IPS-NIHi7 (cell line): ENCODE data around the gene PTGER2.

Experiments
- DNase-seq: peaks from one replicate; pipeline ENCODE4 v3.0.0; 2012; ENCODE audit warnings: mixed read lengths; ENCODE audit errors: extremely low spot score

The PTGER2 gene

DNA sequence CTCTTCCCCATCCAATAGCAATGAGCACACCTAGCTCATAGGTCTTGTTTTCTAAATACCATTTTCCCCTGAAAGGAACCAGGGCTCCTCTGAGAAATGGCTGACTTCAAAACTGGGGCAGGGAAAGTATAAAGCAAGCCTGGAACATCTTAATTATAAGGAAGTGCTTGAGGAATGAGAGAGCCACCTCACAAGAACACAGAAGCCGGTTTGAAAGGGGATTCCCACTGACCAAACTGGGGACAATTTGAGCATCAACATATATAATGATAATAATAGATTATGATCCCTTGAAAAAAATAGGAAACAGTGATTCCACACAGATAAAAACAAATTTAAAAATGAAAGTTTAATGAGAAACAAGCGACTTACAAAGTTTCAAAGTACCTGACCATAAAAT lies 22.1 kb downstream of the PTGER2 start:
- DNase-seq = no peak

DNA sequence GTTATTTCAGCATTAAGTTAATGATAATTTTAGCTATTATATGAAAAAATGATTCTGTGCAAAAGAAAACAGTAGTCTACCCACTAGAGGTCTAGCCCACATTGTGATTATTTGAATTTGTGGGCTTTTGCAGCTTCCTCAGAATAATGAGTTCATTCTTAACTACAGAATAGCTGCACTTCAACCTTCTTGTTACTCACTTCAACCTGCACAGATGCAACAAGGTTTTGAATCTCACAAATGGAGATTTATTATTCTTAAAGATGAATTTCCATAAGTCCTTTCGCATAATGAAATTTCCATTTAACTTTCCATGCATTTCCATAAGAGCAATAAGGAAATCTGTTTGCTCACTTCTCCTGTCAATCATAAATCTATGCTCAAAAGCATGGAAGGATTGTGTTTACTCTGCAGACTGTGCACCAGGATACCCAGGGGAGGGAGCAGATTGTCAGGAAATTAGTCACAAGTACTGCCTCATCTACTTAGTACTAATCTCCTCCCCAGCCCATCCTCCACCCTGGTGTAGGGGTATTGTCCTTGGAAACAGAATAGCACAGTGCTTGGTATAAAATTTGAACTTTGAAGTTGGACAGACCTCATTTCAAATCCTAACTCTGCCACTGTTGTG lies 24.1 kb downstream of the PTGER2 start:
- no peak for DNase-seq

DNA sequence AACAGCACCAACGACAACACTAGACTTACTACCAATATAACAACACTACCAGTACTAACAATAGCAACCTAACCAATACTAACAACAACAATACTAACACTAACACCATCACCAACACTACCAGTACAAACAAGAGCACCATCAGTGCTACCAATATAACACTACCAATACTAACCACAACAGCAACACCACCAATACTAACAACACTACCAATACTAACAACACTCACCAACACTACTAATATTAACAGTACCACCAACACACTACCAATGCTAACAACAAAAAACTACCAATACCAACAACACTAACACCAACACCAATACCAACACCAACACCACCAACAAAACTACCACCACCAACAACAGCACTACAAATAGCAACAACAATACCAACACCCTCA lies 25.1 kb downstream of the PTGER2 start:
- no peak for DNase-seq

DNA sequence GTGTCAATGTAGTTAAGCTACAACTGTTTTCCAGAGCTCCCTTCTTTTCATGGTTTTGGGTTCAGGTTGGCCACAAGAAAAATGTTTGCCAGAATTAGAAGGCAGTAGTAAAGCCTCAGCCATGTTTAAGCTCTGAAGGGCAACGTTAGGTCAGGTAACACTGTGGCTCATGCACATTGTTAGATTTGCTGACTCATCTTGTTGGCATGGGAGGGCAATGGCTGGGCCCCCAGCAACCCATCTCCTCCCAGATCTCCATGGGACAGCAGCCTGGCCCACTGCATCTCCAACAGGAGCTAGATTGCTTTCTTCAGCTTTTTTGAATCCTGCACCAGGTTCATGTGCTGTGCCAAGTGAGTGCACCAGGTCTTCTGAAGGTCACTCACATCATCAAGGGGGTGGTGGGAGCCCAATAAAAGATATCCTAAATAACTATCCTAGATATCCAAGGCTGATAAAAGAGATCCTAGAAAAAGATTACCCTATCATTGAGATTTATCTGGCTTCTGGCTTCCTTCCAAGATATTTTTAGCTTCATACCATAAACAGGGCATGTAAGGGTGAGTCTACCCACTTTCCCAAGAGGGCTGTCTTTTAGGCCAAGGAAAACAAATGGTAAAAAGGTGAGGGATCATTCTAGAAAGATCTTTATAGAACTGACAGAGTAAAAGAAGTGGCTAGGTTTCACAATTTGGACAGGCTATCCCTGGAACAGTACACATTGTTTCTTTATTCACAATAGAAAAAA lies 28.9 kb downstream of the PTGER2 start:
- no peak for DNase-seq

DNA sequence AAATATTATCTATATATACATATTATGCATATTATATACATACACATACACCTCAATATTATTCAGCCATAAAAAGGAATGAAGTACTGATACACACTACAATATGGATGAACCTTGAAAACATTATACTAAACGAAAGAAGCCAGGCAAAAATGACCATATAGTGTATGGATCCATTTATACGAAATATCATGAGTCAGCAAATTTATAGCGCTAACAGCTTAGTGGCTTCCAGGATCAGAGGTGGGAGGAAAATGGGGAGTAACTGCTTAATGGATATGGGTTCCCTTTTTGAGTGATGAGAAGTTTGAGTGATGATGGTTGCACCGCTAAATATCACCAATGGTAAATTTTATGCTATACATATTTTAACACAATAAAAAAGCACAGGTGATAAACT lies 32.7 kb downstream of the PTGER2 start:
- no peak for DNase-seq

DNA sequence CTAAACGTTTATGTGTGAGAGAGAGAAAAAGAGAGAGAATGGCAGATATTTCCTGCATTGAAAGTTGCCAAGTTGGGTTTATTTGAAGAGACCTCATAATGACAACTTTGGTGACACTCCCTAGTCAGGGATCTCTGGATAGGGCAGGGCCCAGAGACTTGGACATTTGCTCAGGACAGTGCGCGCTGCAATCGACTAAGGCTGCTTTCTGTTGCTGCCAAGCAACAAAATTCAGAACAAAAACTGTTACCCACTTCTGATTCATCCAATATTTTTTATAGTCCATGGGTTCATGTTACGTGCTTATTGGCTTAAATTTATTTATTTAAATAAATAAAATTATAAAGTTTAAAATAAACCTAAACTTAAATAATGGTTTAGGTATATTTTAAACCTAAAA lies 34.2 kb downstream of the PTGER2 start:
- no peak for DNase-seq

DNA sequence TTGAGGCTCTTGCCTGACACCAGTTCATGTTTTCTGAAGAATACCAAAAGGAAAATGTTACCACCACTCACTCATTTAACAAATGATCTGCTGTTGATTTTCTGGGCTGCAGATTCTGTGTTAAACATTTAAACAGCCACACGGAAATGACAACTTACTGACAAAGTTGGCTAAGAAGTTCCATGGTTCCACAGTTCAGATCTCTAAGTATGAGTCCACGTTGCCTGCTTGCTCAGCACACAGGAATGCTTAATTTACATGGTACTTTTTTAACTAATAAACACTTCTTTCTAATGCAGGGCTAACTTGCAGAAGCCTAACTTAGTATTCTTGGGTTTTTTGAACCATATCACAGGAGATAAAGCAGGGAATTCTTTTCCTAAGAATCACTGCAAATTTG lies 34.7 kb downstream of the PTGER2 start:
- no peak for DNase-seq

DNA sequence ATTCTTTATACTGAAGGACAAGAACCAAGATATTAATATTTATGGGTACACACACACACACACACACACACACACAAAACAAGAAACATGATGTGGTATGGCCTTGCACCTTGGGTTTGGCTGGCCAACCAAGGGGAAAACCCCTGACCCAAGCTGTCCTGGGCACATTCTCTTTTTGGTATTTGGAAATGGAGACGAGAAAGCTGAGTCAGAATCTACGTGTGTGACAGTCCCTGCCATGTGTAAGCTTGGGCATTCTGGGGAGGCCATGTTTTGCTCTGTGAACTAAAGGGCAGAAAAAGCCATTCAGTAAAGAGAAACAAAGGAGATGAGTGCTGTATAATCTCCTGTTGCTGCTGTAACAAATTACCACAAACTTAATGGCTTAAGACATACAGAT lies 35.6 kb downstream of the PTGER2 start:
- DNase-seq = no peak

DNA sequence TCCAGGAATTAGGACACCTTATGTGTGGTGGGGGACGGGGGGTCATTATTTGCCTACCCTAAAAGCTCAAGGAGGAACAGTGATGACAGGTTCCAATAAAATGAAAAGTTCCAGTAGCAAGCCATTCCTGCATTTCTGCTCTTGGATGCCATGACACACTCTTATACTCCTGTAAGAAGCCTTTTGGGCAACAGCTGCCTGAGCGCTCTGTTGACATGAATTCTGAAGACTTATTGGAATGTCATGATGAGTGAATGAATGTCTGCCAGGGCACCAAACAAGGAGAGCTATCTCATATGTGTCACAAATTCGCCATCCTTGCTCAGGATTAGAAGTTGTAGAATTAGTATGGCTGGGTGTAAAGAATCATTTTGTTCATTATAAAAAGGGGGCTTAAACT lies 36.3 kb downstream of the PTGER2 start:
- no peak for DNase-seq

DNA sequence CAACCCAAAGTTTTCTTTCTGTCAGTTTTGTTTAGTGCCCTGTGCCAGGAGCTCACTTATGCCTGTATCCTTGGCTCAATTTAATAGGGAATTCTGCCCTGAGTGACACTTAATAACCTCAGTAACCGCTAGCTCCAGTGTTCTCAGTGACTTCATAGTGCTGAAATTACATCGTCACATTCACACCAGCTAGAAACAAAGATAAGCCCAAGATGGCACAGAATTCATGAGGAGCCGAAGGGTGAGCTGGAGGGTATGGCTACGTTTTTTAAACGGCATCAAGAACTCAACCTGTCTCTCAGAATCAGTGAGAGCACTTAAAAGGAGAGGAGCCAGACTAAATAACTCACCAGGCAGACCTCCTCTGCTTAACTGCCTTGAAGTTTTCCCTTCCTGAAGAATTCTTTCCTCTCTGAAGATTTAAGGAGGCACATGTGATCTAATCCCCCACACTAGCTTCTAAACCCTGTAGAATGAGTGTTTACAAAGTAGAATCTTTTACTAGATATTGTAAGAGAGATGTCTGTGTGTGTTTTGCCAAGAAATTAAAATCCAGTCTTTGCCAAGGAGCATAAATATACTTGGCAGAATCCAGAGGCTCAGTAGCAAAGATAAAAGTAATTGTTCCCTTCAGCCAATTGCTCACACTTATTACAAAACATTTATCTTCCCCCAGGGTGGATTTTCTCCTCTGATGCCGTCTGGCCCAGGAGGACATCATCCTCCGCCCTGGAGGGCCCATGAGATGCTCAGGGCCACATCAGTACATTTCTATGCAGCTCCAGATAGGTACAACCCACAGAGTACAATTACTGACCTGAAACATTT lies 37.3 kb downstream of the PTGER2 start:
- no peak for DNase-seq

DNA sequence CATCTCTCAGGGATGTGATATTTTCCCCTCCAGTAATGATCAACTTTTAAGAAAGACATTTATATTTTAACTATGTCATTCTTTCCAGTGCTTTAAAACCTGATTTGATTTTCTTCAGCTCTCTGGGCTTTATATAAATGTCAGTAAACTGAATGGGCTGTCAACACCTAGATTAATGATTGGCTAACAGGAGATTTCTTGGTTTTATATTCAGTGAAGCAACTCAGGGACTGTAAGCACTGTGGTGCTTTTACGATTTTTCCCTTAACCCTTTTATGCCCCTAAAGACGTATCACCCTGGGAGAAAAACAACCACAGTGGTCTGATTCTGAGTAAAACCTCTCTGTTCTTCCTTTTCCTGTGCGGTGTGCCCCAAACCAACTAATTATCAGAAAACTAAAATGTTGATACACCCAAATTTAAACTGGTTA lies 38.0 kb downstream of the PTGER2 start:
- no peak for DNase-seq

DNA sequence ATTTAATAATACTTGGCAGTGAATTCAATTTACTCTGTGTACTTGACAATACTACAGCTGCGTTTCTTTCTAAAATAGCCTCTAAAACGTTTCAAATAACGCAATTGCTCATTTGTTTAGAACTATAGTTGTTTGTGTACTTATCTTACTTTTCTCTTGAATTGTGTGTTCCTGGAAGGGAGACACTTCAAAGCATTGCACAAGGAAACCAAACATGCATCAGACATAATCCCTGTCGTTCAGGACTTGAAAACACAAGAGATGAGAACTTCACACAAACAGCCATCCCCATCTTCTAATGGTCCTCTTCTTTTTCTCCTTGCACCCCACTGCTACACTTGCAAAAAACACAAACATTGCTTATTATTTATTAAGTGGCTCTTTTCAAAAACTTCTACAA lies 38.5 kb downstream of the PTGER2 start:
- DNase-seq = no peak

DNA sequence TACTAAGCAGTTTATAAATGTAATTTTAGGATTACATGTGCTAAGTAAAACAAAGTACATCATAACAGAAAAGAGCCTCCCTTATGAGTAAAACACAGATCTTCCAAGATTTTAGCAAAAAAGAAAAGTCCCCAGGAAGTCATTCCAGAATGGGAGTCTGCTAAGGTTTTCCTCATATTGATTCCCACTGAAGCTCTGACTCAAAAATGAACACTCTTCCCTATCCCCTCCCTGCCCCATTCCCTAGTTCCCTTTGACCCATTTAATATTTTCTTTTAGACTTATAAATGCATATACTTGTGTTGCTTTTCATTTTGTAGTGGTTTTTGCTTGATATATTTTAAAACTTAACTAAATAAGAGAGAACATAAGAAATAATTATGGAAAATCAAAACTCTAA lies 40.1 kb downstream of the PTGER2 start:
- DNase-seq = no peak

DNA sequence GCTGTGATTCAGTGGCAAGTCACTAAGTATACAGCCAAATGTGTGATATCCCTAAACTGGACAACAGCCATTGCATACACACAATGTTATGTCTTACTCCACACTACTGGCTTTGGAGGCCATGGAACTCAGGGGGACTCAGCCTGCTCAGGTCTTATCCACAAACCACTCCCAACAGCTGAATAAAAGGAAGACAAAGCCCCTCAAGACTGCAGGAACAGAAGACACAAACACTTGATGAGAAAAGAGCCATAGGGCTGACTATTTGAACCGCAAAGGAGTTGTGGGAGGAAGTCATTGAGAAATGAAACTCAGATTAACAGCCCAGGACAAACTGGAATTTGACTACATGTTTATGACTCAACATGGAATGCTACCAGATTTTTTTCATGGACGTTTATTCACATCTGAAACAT lies 40.9 kb downstream of the PTGER2 start:
- no peak for DNase-seq

DNA sequence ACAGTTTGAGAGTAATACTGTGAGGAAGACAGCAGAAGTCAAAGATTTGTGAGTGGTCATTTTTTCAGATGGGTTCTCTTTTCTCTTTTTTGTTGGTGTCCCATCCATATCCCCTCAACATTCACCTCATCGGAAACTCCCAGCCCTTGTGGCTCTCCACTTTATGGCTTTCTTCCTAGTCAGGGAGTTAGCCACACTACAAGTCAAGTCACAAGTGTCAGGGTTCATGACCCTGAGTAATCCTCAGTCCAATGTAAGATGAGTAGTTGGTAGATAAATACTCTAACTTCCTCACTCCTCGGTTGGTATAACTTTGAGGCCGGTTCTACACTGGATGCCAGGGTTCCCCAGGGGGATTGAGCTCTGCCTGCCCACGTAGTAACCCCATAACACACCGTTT lies 41.4 kb downstream of the PTGER2 start:
- DNase-seq = no peak

DNA sequence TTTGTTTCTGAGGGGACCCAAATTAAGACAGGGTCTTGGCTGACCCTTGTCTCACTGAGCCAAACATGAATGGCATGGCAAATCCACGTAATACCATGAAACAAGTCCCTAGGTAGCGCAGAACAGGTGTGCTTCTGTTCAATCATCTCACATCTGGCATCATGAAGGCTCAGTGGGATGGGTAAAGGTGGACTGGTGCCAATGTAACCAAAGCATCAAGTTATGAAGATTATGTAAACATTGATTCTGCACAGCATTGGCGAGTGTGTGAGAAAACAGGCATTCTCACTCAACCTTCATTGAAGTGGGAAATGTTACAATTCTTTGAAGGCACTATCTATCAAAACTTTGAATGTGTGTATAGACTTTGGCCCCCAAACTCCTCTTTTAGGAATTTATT lies 41.9 kb downstream of the PTGER2 start:
- DNase-seq = no peak

DNA sequence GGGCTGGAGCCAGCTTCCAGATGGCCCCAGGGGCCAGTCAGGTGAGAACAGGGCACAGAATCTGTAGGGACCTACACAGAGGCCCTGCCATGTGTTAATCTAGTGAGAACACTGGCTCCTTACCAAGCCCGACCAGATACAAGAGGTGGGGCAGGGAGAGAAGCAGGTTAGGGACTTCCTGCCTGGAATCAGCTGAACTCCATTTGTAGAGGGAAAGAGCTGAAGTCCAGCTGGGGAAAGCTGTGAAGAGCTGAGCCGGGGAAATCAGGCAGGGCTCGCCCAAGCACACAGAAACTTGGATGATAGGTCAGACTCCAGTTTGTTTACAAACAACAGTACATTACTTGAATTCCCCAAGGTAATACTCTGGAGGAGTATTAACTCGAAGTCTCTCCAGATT lies 46.7 kb downstream of the PTGER2 start:
- no peak for DNase-seq

DNA sequence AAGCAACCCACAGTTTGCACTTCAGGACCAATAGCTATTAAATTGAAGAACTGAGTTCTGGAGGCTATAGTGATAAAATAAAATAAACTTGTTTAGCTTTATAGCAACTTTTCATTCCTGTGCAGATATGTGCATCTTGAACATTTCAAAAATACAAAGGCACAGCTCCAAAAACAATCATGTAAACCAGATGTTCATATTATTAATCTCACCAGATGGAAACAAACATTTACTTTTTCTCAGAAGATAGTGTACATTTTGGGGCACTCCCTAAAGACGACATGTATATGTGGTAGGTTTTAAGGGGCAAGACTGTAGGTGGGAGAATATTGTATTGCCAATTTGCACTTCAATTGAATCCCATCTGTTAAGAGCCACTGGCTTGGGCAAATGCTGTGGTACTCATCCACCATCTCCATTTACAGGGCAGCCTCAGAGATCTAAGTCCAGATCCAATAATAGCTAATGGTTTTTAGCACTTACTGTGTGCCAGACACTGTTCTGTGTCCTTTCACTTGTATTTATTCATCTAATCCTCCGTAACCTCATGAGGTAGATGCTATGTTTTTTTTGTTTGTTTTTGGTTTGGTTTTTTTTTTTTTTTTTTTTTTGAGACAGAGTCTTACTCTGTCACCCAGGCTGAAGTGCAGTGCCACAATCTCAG lies 49.1 kb downstream of the PTGER2 start:
- no peak for DNase-seq

DNA sequence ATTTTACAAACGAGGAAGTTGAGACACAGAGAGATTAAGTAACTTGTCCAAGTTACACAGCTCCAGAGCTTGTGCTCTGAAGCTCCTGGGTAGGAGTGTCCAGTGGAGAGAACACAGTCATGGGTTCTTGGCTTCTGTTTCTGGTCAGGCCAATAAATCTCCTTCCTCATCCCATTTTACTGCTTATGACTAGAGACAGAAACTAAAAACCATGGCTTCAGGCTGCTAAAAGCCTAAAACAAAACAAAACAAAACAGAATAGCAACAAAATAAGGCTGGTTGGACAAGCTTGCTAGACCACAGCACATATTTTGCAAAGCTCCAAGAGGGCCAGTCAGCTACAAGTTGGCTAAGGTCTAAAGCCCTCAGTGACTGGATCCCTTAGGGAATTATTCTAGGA lies 49.8 kb downstream of the PTGER2 start:
- no peak for DNase-seq

DNA sequence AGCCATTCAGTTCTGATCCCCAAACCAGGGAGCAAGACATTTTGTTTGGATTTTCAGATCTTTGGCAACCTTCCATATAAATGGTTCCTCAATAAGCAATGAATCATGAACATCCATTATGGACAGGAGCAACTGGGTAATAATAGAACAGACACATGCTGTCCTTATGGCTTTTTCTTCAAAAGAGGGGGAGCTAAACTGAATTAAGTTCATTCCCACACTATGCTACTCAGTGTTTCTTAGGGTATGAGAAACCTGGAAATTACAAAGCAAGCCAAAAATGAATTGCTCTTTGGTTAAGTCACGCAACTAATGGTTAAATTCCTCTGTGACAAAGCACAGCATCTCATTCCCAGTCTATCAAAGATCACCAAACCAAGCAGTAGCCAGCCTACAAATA lies 51.0 kb downstream of the PTGER2 start:
- no peak for DNase-seq

DNA sequence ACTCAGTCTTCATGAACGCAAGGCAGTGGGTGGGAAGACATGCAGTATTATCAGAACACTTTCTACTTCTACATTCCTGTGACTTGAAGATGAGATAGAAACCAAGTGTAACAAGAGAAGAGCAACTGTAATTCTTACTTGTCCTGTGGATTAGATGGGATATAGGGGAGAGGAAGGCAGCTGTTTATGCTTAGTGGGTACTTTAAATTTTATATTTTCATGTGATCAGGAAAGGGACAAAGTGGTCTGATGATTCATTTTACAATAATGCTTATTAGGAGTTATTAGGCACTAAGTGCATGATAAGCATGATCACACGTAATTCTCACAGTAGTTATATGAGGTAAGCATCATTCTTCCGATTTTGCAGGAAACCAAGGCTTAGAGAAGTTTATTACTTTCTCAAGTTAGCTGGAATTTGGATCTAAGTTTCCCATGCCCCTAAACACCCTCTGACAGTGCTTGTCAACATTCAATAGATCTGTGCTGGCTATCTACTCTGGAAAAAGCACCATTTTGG lies 52.7 kb downstream of the PTGER2 start:
- no peak for DNase-seq

DNA sequence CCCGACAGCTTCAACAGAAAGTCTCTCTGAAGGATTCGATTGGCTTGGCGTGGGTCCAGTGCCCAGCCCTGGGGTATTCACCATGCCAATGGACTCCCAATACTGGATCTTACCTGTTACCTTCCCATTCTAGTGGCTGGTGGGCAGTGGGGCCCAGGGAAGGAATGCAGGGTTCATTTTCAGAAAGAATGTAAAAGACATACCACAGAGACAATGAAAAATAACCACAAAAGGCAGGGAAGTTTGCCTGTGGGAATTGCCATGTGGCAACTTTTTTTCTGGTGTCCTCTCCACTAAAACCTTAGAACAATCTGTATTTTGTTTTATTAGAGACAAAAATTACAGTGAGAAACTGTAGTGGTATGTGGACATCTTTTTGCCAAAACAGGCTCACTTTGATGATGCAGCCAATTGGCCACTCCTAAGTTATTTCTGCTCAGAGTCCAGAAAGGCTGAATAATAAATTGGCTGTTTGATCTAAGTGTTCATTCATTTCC lies 55.2 kb downstream of the PTGER2 start:
- DNase-seq = no peak
